Measurements from ENCODE around the gene CAPZB.
"Not testable (repeated sequence)": the region's sequence is repeated elsewhere in the genome, so short reads cannot be mapped to it uniquely, and the experiment has no call there.

CAPZB gene

DNA sequence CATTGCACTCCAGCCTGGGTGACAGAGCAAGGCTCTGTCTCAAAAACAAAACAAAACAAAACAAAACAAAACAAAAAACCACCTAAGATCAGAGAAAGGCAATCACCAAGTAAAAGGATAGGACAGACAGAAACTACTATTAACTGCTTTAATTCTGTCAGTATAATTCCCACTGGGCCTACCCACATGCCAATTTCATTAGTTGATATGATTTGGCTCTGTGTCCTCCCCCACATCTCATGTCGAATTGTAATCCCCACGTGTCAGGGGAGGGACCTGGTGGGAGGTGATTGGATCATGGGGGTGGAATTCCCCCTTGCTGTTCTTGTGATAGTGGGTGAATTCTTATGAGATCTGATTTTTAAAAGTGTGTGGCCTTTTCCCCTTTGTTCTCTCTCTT is 27.2 kb upstream of the CAPZB start:
- Histone ChIP-seq H3K27ac (ENCODE audit: low read depth, low read length) (no peak overlapping the region), H3K9ac (ENCODE audit: low read length) (no peak overlapping the region), H3K27me3 (ENCODE audit: low read length) (no peaks in the 10 kb centered on the region), H3K9me2 (replicated peaks; ENCODE audit: insufficient read depth, low read length) (no peaks in the 10 kb centered on the region), H3K4me2 (ENCODE audit: low read depth, low read length, poor library complexity, severe bottlenecking) (no peak overlapping the region), H3K9me3 (ENCODE audit: insufficient read depth, low read length) (no peaks in the 10 kb centered on the region; the same call in 1 of the 2 replicates), H3K4me3 (ENCODE audit: insufficient read depth, low read length, poor library complexity, severe bottlenecking) (no peak overlapping the region), H2AFZ (ENCODE audit: low read depth, low read length, severe bottlenecking) (no peak overlapping the region), H4K20me1 (ENCODE audit: low read depth, low read length) (no peaks in the 10 kb centered on the region), H3K36me3 (ENCODE audit: low read length) (no peaks in the 10 kb centered on the region), H3K79me2 (ENCODE audit: insufficient read depth, low read length) (no peaks in the 10 kb centered on the region), H3F3A (ENCODE audit: insufficient read depth) (no peaks in the 10 kb centered on the region)
- TF ChIP-seq, protein P1, sequence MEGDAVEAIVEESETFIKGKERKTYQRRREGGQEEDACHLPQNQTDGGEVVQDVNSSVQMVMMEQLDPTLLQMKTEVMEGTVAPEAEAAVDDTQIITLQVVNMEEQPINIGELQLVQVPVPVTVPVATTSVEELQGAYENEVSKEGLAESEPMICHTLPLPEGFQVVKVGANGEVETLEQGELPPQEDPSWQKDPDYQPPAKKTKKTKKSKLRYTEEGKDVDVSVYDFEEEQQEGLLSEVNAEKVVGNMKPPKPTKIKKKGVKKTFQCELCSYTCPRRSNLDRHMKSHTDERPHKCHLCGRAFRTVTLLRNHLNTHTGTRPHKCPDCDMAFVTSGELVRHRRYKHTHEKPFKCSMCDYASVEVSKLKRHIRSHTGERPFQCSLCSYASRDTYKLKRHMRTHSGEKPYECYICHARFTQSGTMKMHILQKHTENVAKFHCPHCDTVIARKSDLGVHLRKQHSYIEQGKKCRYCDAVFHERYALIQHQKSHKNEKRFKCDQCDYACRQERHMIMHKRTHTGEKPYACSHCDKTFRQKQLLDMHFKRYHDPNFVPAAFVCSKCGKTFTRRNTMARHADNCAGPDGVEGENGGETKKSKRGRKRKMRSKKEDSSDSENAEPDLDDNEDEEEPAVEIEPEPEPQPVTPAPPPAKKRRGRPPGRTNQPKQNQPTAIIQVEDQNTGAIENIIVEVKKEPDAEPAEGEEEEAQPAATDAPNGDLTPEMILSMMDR (IDR thresholded peaks at IDR 0.05; ENCODE audit: insufficient read depth, low read length, poor library complexity, severe bottlenecking), result no peak
- TF ChIP-seq EZH2phosphoT487 (conservative IDR thresholded peaks at IDR 0.05; ENCODE audit: low read length), result no peak

DNA sequence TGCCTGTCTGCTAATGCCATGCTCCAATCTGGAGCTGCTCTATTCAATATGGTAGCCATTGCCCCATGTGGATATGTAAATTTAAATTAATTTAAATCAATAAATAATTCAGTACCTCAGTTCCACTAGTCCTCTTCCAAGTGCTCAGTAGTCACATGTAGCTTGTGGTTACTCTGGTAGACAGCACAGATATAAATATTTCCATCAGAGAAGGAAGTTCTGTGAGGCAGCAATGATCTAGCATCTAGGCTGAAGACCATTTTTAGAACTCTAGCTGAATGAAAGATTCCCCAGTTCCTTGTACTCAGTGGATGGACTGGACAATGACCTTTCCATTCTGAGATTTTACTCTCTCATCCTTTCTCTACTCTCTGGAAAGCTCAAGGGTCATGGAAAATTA is 25.8 kb upstream of the CAPZB start:
- no peak for TF ChIP-seq EZH2phosphoT487 (conservative IDR thresholded peaks at IDR 0.05; ENCODE audit: low read length)
- TF ChIP-seq, protein P1 (IDR thresholded peaks at IDR 0.05; ENCODE audit: insufficient read depth, low read length, poor library complexity, severe bottlenecking), result no peak
- Histone ChIP-seq H4K20me1 (ENCODE audit: low read depth, low read length) (no peaks in the 10 kb centered on the region), H3K36me3 (ENCODE audit: low read length) (no peaks in the 10 kb centered on the region), H3K9ac (ENCODE audit: low read length) (no peak overlapping the region), H3K79me2 (ENCODE audit: insufficient read depth, low read length) (no peaks in the 10 kb centered on the region), H3K27ac (ENCODE audit: low read depth, low read length) (no peak overlapping the region), H3K27me3 (ENCODE audit: low read length) (no peaks in the 10 kb centered on the region), H3K9me3 (ENCODE audit: insufficient read depth, low read length) (no peaks in the 10 kb centered on the region), H2AFZ (ENCODE audit: low read depth, low read length, severe bottlenecking) (no peak overlapping the region), H3K4me3 (ENCODE audit: insufficient read depth, low read length, poor library complexity, severe bottlenecking) (no peak overlapping the region), H3K9me2 (replicated peaks; ENCODE audit: insufficient read depth, low read length) (no peaks in the 10 kb centered on the region), H3K4me2 (ENCODE audit: low read depth, low read length, poor library complexity, severe bottlenecking) (no peak overlapping the region), H3F3A (ENCODE audit: insufficient read depth) (no peaks in the 10 kb centered on the region)

GRCh38 chr1:19509647-19510046 is 24.3 kb upstream of the CAPZB start:
- not testable (repeated sequence) for H2AFZ ChIP-seq (ENCODE audit: low read depth, low read length, severe bottlenecking); H3K27ac ChIP-seq (ENCODE audit: low read depth, low read length); H3K4me3 ChIP-seq (ENCODE audit: insufficient read depth, low read length, poor library complexity, severe bottlenecking)

DNA sequence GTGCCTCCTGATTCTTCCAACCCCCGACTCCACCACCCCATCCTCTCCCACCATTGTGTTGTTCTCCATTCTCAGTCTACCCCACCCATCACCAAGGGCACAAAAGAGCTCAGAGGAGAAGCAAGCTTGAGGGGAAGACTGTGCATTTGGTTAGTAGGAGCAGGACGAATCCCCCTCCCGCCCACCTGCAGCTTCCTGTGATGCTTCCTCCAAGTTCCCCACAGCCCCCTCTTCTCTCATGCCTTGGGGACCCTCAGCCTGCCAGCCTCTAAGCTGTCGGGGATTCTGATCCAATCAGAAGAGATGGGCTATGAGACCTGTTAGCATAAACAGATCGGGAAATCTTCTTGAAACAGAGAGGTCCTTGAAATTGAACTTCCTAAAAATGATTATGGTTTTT is 22.2 kb upstream of the CAPZB start:
- Histone ChIP-seq H3K36me3 (ENCODE audit: low read length) (no peaks in the 10 kb centered on the region), H3K27me3 (ENCODE audit: low read length) (no peaks in the 10 kb centered on the region), H3K9me2 (replicated peaks; ENCODE audit: insufficient read depth, low read length) (no peaks in the 10 kb centered on the region), H3K79me2 (ENCODE audit: insufficient read depth, low read length) (no peaks in the 10 kb centered on the region), H3K27ac (ENCODE audit: low read depth, low read length) (no peak overlapping the region), H4K20me1 (ENCODE audit: low read depth, low read length) (no peaks in the 10 kb centered on the region), H3K4me3 (ENCODE audit: insufficient read depth, low read length, poor library complexity, severe bottlenecking) (no peak overlapping the region), H2AFZ (ENCODE audit: low read depth, low read length, severe bottlenecking) (no peak overlapping the region), H3K9me3 (ENCODE audit: insufficient read depth, low read length) (no peaks in the 10 kb centered on the region), H3K9ac (ENCODE audit: low read length) (no peak overlapping the region), H3K4me2 (ENCODE audit: low read depth, low read length, poor library complexity, severe bottlenecking) (no peak overlapping the region), H3F3A (ENCODE audit: insufficient read depth) (no peaks in the 10 kb centered on the region)
- TF ChIP-seq EZH2phosphoT487 (conservative IDR thresholded peaks at IDR 0.05; ENCODE audit: low read length), result no peak
- TF ChIP-seq, protein P1 (IDR thresholded peaks at IDR 0.05; ENCODE audit: insufficient read depth, low read length, poor library complexity, severe bottlenecking), result no peak

More at GRCh38 chr1:19509647-19510046, 24.3 kb upstream of the CAPZB start:
- H3K27me3 ChIP-seq (ENCODE audit: low read length); H3K36me3 ChIP-seq (ENCODE audit: low read length); H3K9me3 ChIP-seq (ENCODE audit: insufficient read depth, low read length); H3K4me2 ChIP-seq (ENCODE audit: low read depth, low read length, poor library complexity, severe bottlenecking); H3K9ac ChIP-seq (ENCODE audit: low read length); H3K79me2 ChIP-seq (ENCODE audit: insufficient read depth, low read length); H4K20me1 ChIP-seq (ENCODE audit: low read depth, low read length); H3K9me2 ChIP-seq (replicated peaks; ENCODE audit: insufficient read depth, low read length); H3F3A ChIP-seq (ENCODE audit: insufficient read depth): not testable (repeated sequence)
